BLaER1 (cell line): Measurements from ENCODE around the gene MOV10L1.

Experiments used
- H3K27ac ChIP-seq: shearing (Covaris generic); formaldehyde crosslinking; 2 replicates; pipeline ENCODE4 v1.8.1; 2022
- H3K27me3 ChIP-seq: shearing (Covaris generic); formaldehyde crosslinking; 2 replicates; pipeline ENCODE4 v1.8.1; 2022
- H3K36me3 ChIP-seq: shearing (Covaris generic); formaldehyde crosslinking; 2 replicates; pipeline ENCODE4 v1.8.1; 2022
- H3K4me1 ChIP-seq: shearing (Covaris generic); formaldehyde crosslinking; 2 replicates; pipeline ENCODE4 v1.8.1; 2022
- H3K4me2 ChIP-seq: shearing (Covaris generic); formaldehyde crosslinking; 2 replicates; pipeline ENCODE4 v1.8.1; 2022
- H3K4me3 ChIP-seq: shearing (Covaris generic); formaldehyde crosslinking; 2 replicates; pipeline ENCODE4 v1.8.1; 2022
- H3K9ac ChIP-seq: shearing (Covaris generic); formaldehyde crosslinking; 2 replicates; pipeline ENCODE4 v1.8.1; 2022
- H3K9me3 ChIP-seq: shearing (Covaris generic); formaldehyde crosslinking; 2 replicates; pipeline ENCODE4 v1.8.1; 2022
- H4K20me1 ChIP-seq: shearing (Covaris generic); formaldehyde crosslinking; 2 replicates; pipeline ENCODE4 v1.8.1; 2022
- Cebpa-rat ChIP-seq: shearing (Covaris generic); IDR thresholded peaks from 2 replicates; pipeline ENCODE4 v1.8.1; 2022

The MOV10L1 gene

DNA sequence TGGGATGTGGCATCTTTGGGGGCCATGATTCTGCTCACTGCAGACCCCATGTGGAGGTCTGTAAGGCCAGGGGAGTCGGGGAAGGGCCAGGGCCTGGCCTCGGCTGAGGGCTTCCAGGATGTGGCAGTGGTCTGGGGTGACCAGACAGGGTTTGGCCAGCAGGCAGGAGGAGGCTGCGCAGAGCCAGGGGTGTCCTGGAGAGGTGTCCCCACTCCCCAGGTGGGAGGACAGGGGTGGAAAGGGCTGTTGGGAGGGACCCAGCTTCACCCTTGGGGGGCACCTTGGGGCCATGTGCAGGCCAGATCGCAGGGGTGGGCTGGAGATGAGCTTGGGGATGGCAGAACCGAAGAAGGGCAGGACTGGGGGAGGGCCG, 84.2 kb downstream of the MOV10L1 start:
- TF ChIP-seq Cebpa-rat, result no peak
- Histone ChIP-seq H3K9ac (no peak overlapping the region), H4K20me1 (peaks cover 25% of the 10 kb centered on the region), H3K9me3 (no peaks in the 10 kb centered on the region), H3K4me3 (no peak overlapping the region), H3K27me3 (peaks cover 38% of the 10 kb centered on the region), H3K36me3 (no peaks in the 10 kb centered on the region), H3K27ac (no peak overlapping the region), H3K4me1 (peaks cover 75% of the 10 kb centered on the region), H3K4me2 (peak overlapping the region; percentile 83)

- Histone ChIP-seq H3K9me3 (no peaks in the 10 kb centered on the region), H3K9ac (no peak overlapping the region), H3K4me2 (peak overlapping the region; percentile 83; the same call in 1 of the 2 replicates), H3K27me3 (peaks cover 31% of the 10 kb centered on the region), H3K27ac (no peak overlapping the region), H3K4me3 (no peak overlapping the region), H3K36me3 (no peaks in the 10 kb centered on the region), H4K20me1 (peaks cover 25% of the 10 kb centered on the region), H3K4me1 (peaks cover 81% of the 10 kb centered on the region)
- no peak for TF ChIP-seq Cebpa-rat
Observed at GRCh38 chr22:50174382-50175190, 84.8 kb downstream of the MOV10L1 start.

DNA sequence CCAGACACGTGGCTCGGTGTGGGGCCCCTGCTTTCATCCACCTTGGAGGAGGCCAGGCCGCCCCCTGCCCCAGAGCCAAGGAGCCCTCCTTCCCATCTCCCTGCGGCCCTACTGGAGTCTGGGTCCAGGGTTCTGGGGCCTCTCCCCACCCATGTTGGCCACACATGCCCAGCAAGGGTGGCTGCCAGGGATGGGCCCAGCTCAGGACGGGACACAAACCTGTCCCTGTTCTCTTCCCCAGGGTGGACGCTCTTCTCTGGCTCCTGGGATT, 85.3 kb downstream of the MOV10L1 start:
- Histone ChIP-seq H3K9ac (no peak overlapping the region), H3K4me1 (peaks cover 87% of the 10 kb centered on the region), H3K36me3 (no peaks in the 10 kb centered on the region), H3K27ac (no peak overlapping the region), H3K4me3 (no peak overlapping the region), H3K27me3 (peaks cover 26% of the 10 kb centered on the region), H3K4me2 (no peak overlapping the region), H3K9me3 (no peaks in the 10 kb centered on the region), H4K20me1 (peaks cover 25% of the 10 kb centered on the region)
- TF ChIP-seq Cebpa-rat, result no peak

DNA sequence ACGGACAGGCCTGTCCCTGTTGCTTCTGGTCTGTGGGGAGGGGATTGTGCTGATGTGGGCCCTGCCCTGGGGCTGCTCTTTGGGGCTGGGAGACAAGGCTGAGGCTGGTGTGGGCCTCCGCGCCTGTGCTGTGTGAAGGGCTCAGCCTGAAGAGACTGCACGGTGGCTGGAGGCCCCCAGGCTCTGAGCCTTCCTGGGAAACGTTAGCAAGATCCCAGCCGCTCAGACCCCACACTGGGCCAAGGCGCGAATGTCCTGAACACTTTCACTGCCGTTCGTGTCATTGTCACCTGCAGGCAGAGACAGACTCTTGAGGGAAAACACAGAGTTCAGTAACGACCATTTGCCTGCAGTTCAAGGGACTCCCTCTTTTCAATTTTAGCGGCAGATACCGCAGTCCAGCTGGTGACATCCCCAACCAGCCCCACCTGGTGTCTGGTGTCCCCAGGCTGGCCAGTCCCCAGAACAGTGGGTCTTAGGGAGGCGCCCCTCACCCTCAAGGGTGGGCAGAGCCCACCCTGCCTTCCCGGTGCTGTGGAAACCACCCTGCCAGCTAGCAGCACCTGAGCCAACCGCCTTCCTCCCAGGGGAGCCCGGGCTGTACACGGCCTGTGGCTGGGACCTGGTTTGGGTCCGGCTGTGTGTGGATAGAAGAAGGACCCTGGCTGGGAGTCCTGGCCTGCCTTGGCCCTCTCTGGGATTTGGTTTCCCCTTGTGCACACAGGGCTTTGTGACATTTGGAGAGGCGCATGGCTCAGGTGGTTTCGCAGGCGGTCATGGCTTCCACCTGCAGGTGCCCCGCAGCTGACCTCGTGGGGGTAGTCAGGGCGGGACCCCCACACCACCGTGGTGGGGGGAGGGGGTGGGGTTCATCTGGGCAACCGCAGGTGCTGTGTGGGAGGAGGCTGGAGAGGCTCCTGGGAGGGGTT, 86.4 kb downstream of the MOV10L1 start:
- no peak for TF ChIP-seq Cebpa-rat
- H3K9me3 ChIP-seq, result no peaks in the 10 kb centered on the region
- no peaks in the 10 kb centered on the region for H3K36me3 ChIP-seq
- H3K4me2 ChIP-seq, result peak overlapping the region; percentile 79
- H3K27me3 ChIP-seq, result peaks cover 17% of the 10 kb centered on the region
- H4K20me1 ChIP-seq, result peaks cover 20% of the 10 kb centered on the region
- H3K9ac ChIP-seq, result no peak overlapping the region
- H3K27ac ChIP-seq, result 0 out of 2 replicates have a peak overlapping the region, but pooled peaks have one; percentile 23
- H3K4me1 ChIP-seq, result peaks cover 92% of the 10 kb centered on the region
- H3K4me3 ChIP-seq, result no peak overlapping the region

DNA sequence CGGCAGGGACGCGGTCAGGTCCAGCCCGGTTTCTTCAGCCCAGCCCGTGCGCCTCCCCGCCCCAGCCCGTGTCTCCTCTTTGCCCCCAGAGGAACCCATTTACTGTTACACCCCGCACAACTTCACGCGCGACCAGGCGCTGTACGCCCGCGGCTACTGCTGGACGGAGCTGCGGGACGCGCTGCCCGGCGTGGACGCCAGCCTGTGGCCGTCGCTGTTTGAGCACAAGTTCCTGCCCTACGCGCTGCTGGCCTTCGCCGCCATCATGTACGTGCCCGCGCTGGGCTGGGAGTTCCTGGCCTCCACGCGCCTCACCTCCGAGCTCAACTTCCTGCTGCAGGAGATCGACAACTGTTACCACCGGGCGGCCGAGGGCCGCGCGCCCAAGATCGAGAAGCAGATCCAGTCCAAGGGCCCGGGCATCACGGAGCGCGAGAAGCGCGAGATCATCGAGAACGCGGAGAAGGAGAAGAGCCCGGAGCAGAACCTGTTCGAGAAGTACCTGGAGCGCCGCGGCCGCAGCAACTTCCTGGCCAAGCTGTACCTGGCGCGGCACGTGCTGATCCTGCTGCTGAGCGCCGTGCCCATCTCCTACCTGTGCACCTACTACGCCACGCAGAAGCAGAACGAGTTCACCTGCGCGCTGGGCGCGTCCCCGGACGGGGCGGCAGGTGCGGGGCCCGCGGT, 87.2 kb downstream of the MOV10L1 start:
- TF ChIP-seq Cebpa-rat, result no peak
- H3K9me3 ChIP-seq, result no peaks in the 10 kb centered on the region
- H3K36me3 ChIP-seq, result no peaks in the 10 kb centered on the region
- H3K9ac ChIP-seq, result no peak overlapping the region
- no peak overlapping the region for H3K4me3 ChIP-seq
- H4K20me1 ChIP-seq, result peaks cover 12% of the 10 kb centered on the region
- H3K4me1 ChIP-seq, result peaks cover 85% of the 10 kb centered on the region
- peaks cover 9% of the 10 kb centered on the region for H3K27me3 ChIP-seq
- H3K4me2 ChIP-seq, result peak overlapping the region; percentile 79
- no peak overlapping the region for H3K27ac ChIP-seq

GRCh38 chr22:50177537-50178470, 88.0 kb downstream of the MOV10L1 start:
- Histone ChIP-seq H3K27ac (no peak overlapping the region), H3K4me3 (no peak overlapping the region), H3K9me3 (no peaks in the 10 kb centered on the region), H3K4me2 (peak overlapping the region; percentile 88), H4K20me1 (peaks cover 7% of the 10 kb centered on the region), H3K4me1 (peaks cover 85% of the 10 kb centered on the region), H3K9ac (no peak overlapping the region), H3K27me3 (0 out of 2 replicates have a peak, but pooled peaks cover 4% of the 10 kb centered on the region), H3K36me3 (no peaks in the 10 kb centered on the region)
- TF ChIP-seq Cebpa-rat, result no peak

- Histone ChIP-seq H3K9ac (no peak overlapping the region), H3K4me1 (peaks cover 78% of the 10 kb centered on the region), H3K4me3 (no peak overlapping the region), H3K36me3 (no peaks in the 10 kb centered on the region), H4K20me1 (peaks cover 5% of the 10 kb centered on the region), H3K27ac (no peak overlapping the region), H3K27me3 (peaks cover 6% of the 10 kb centered on the region; the same call in 1 of the 2 replicates), H3K4me2 (peak overlapping the region; percentile 88), H3K9me3 (no peaks in the 10 kb centered on the region)
- no peak for TF ChIP-seq Cebpa-rat
Observed at GRCh38 chr22:50178471-50178864, 88.7 kb downstream of the MOV10L1 start.

DNA sequence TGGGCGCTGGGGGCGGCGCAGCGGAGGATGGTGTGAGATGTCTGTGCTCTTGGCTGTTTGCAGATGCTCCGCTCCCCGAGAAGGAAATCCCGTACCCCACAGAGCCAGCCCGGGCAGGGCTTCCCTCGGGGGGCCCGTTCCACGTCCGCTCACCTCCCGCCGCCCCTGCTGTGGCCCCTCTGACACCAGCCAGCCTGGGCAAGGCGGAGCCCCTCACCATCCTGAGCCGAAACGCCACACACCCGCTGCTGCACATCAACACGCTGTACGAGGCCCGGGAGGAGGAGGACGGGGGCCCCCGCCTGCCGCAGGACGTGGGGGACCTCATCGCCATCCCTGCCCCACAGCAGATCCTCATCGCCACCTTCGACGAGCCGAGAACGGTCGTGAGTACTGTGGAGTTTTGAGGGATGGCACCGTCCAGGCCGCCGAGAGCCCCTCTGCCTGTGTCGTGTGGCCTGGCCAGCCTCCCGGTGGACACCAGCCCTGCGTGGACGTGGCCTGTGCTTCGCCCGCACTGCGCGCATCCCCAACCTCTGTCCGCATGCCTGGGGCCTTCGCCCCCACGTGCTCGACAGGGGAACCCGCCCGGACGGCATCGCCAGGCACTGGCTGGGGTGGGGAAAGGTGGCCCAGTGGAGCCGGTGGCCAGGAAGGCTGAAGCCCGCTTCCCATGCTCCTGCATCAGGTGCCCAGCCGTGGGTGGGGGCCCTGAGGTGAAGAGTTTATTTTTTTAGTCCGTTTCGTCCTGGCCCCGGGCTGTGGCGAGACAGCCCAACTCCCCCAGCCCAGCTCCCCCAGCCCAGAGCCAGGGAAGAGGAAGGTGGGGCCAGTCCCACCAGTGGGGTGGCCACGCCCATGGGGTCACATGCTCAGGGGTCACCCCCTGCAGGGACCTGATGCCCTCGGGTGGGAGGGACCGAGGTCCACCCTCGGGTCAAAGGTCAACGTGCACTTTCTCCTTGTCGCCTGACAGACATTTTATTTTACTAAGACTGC, 89.4 kb downstream of the MOV10L1 start:
- no peaks in the 10 kb centered on the region for H3K36me3 ChIP-seq
- H3K4me2 ChIP-seq, result peak overlapping the region; percentile 88
- peak overlapping the region; percentile 39; the same call in 1 of the 2 replicates for H3K4me3 ChIP-seq
- TF ChIP-seq Cebpa-rat, result no peak
- H3K4me1 ChIP-seq, result peaks cover 77% of the 10 kb centered on the region
- no peak overlapping the region for H3K27ac ChIP-seq
- no peak overlapping the region for H3K9ac ChIP-seq
- H3K27me3 ChIP-seq, result peaks cover 13% of the 10 kb centered on the region
- H4K20me1 ChIP-seq, result no peaks in the 10 kb centered on the region
- no peaks in the 10 kb centered on the region for H3K9me3 ChIP-seq
